T47D (cell line): Measurements from ENCODE around the gene C9orf50.

Experiments
- DNase-seq, 2 experiments: peaks; one replicate each; pipeline versions ENCODE4 v3.0.0 to v3.0.0-alpha.2; 2011 to 2012; ENCODE audit warnings: low read depth in 1 of 2, low spot score in 1 of 2
- JUND ChIP-seq: IDR thresholded peaks from 2 replicates; pipeline ENCODE4 v1.6.1; 2012; ENCODE audit warnings: low read depth
- in situ Hi-C: cut with HindIII; loops from 2 replicates; pipeline ENCODE4 v1.10.0; 2016; ENCODE audit warnings: low sequenced_read_pairs, low pct_unique_long_range_greater_than_20kb

The C9orf50 gene

GRCh38 chr9:129655696-129656095 is 34.8 kb upstream of the C9orf50 start:
- in situ Hi-C loops, result no loop called here
- no peak for TF ChIP-seq JUND
- DNase-seq, result no peak

DNA sequence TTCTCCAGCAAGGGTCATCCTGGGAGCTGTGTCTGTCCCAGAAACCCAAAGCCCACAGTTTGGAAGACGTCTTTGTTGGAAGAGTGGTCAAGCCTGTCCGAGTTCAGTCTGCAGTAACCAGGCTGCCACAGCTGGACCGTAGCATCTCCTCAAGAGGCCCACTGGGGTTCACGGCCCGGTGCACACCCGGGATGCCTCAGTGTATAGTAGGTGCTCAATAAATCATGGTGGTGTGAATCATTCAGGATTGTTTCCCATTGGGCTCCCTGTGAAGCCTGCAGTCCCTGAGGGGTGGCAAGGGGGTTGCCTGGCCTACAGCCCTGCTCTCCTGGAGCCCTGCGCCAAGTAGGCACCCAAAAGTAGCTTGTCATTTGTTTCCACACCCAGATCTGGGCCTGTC is 34.3 kb upstream of the C9orf50 start:
- no peak for TF ChIP-seq JUND
- in situ Hi-C loops, result no loop called here
- no peak for DNase-seq

DNA sequence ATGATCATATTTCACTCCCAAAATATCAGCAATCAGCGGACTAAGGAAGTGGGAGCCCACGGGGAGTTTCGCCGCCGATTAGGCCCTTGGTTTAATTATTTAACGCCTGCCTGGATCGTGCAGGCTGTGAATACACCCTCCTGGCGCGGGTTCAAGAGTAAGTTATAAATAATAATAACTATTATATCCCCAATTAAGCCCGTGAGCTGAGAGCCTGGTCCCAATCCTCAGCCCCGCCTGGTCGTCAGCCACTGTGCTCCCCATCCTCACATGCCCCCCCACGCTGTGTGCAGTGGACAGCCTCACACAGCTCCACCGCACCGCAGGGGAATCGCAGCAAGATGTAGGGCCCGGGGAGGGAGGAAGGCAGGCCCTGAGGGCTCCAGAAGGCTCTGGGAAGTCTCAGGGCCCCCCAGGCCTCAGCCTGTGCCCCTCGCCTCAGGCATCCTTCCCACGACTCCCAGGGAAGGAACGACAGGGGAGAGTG is 33.7 kb upstream of the C9orf50 start:
- no peak for TF ChIP-seq JUND
- in situ Hi-C loops, result no loop called here
- DNase-seq, result no peak

GRCh38 chr9:129653823-129654553 is 33.1 kb upstream of the C9orf50 start:
- DNase-seq, result no peak
- in situ Hi-C loops, result no loop called here
- no peak for TF ChIP-seq JUND

DNA sequence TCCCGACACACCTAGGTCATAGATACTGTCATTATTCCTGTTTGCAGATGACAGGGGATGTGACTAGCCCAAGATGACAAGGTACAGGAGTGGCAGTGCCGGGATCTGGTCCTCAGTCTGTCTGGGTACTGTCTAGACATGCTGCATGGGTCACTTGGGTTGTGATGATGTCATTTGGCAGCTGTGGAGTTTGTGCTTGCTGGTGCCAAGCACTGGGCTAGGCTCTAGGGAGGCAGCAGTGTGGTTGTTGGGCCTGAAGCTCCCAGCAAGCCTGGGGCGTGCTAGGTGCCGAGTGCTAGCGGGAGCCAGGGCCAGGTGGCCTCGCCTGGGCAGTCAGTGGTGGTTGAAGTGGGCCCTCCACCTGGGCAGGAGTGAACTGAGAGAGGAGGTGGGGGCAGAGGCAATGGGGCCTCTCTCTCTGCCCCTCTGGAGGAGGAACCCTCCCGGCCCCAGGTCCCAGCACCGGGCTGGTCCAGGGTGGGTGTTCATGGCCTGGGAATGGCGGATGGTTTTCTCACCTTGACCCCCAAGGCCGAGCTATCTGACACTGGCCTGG is 29.9 kb upstream of the C9orf50 start:
- no peak for DNase-seq
- in situ Hi-C loops, result no loop called here
- TF ChIP-seq JUND, result no peak

DNA sequence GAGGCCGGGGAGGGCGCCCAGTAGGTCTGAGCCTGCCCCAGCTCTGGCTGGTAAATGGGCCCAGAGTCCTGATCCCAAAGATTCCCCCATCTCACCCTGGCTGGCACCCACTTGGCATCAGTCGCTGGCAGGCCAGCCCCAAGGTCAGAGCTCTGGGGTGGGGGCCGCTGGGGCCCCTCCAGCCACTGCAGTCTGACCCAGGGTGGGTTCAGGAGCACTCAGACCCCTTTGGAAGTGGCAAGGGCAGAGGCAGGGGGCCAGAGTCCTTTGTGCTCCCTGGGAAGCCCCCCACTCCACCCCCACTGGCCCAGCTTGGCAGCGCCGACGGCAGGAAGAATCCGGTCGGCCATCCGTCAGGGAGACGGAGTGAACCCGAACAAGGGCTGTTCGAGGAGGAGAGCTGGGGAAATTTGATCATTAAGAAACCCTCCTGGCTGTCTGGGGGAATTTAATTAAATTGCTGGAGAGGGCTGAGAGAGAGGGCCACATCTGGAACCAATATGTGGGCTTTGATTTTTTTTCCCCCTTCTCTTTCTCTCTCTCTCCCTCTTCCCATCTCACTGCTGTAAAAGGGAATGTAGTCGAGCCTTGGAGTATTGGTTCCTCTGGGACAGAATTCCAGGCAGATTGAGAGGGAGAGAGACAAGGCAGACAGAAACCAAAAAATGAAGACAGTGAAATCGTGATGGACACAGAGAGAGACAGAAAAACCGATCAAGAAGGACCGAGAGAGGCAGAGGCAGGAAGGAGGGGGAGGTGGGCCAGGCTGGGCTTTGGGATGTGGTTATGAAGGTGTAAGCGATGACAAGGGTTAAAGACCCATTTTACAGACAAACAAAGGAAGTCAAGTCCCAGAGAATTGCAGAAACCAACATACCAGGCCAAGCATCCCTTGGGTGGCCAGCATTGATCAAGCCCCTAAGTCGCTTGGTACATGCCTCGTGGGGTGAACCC is 29.1 kb upstream of the C9orf50 start:
- TF ChIP-seq JUND, result no peak
- no peak for DNase-seq
- in situ Hi-C loops, result no loop called here

GRCh38 chr9:129648764-129649115 is 27.8 kb upstream of the C9orf50 start:
- no peak for DNase-seq
- in situ Hi-C loops, result no loop called here
- TF ChIP-seq JUND, result no peak

DNA sequence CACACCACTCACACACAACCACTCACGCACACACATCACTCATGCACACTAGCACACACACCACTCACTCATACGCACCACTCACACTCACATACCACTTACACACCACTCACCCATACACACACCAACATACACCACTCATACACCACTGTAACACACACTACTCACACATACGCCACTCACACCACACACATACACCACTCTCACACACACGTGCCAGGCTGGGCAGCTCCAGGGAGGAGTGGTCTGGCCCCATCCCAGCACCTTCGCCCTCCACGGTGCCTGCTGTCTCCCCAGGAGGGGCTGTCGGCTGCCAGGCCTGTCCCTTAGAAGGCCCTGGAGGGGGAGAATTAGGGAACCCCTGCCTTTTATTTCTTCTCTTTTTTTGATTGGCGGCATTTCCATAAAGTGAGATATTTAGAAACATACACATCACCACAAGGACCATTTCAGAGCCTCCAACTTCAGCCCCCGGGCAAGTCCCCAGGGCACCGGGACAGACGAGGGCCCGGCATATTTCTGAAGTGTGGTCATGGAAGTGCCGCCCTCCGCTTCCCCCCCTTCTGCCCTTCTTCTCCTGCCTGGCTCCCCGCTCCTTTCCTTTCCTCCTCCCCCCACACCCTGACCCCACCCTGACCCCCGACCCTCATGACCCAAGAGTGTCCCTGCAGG is 27.3 kb upstream of the C9orf50 start:
- in situ Hi-C loops, result no loop called here
- DNase-seq, result no peak
- no peak for TF ChIP-seq JUND

DNA sequence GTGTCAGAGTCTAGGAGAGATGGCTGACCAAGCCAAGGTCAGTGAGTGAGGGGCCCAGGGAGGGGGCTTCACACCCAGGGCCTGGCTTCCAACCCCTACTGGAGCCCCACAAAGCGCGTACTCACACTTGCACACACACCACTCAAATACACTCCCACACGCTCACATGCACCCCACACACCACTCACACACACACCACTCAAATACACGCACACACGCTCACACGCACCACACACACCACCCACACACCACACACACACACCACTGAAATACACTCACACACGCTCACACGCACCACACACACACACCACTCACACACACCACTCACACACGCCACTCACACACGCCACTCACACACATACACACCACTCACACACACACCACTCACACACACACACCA is 26.7 kb upstream of the C9orf50 start:
- no peak for DNase-seq
- no peak for TF ChIP-seq JUND
- in situ Hi-C loops, result no loop called here

DNA sequence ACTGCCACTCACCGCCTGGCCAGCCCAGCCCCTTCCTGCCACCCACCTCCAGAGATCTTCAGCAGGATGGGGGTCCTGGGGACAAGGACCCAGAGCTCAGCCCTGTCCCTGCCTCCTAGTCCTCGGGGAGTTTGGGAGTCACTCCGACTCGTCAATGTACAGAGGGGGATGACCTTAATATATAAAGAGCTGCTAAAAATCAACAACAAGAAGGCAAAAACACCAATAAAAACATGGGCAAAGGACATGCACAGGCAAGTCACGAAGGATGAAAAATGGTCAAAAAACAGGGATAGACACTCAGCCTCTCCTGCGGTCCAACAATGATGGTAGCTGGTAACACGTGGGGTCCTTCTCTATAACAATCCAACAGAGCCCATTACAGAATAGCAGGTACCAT is 25.8 kb upstream of the C9orf50 start:
- no peak for DNase-seq
- in situ Hi-C loops, result no loop called here
- no peak for TF ChIP-seq JUND

DNA sequence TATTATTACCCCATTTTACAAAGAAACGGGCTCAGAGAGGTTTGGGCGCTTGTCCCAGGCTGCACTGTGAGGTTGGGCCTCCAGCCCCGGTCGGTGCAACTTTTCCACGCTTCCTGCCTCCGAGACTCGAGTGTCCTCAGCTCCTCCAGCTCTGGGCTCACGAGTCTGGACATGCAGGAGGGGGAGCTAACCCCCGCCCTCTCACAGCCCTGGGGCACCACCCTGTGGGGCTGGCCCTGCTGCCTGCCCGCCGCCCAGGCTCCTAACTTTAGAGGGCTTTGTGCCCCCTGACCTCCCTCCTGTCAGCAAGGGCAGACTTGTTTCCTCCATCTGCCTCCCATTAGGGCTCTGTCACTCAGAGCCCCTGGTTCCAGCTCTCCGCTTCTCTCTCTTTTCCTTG is 25.4 kb upstream of the C9orf50 start:
- TF ChIP-seq JUND, result no peak
- in situ Hi-C loops, result no loop called here
- no peak for DNase-seq

DNA sequence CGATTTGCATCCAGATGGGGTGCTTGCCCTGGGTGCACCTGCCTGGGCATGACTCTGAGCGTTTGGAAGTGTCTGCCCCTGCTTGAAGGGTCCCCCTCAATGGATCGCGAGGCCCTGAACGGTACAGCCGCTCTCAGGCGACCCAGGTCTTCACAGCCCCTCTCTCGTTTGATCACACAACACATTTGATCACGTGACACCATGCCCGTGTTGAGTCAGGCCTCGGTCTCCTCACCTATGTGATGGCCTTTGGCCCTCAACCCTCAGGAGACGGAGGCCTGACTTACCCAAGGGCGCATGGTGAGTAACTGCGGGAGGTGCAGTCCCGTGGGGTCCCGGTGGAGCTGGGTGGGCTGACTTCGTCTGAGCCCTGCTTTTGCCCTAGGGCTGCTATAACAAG is 24.0 kb upstream of the C9orf50 start:
- in situ Hi-C loops, result no loop called here
- no peak for TF ChIP-seq JUND
- DNase-seq, result no peak
